K562 (cell line): Measurements from ENCODE around the gene COG3. TPM values are rescaled to one million over a fixed set of nuclear protein-coding genes. Genes with fewer than 3 reads are reported as not detected.

Experiments used
- ATAC-seq: fragments of 200-7000 bp; cut with Tn5 transposase; 3 replicates; pipeline ENCODE4 v1.9.1; 2020; ENCODE audit warnings: moderate library complexity
- BruUV-seq: library from RNA; stranded (reverse); fragments of 400-500 nt; replicated peaks from 2 replicates; lab custom pipeline; 2021; lab: Mats Ljungman, UMichigan
- CTCF ChIA-PET: fragments of 300-600 bp; formaldehyde crosslinking; extraction: SDS; loops from one replicate; lab custom pipeline; 2021; ENCODE audit warnings: low intra/inter-chr PET ratio; lab: Yijun Ruan, JAX
- POLR2A ChIA-PET: fragments of 300-600, 350-650 bp; sonication (Branson Sonifier 250); formaldehyde crosslinking; extraction: SDS; loops from one replicate; lab custom pipeline; 2021; ENCODE audit warnings: antibody characterized with exemption, inconsistent platforms; lab: Yijun Ruan, JAX
- DNase-seq, 4 experiments: peaks; one replicate each; pipeline versions ENCODE4 v3.0.0 to v3.0.0-alpha.2; 2011 to 2018; ENCODE audit warnings: low spot score in 3 of 4, mixed read lengths in 3 of 4; ENCODE audit errors: extremely low read depth in 1 of 4
- FAIRE-seq: peaks from 2 replicates; lab custom pipeline; 2011; peaks lifted over from hg19 to GRCh38; lab: Jason Lieb, UNC
- H2AFZ ChIP-seq: 2 replicates; pipeline ENCODE4 v1.6.0; 2011; ENCODE audit warnings: low read depth, low read length, control low read depth, inconsistent platforms
- H3K27ac ChIP-seq: fragments of 200-600 bp; 3 replicates; pipeline ENCODE4 v1.8.0; 2011; ENCODE audit warnings: low read depth, mild to moderate bottlenecking, control low read depth, inconsistent platforms, low read length, moderate library complexity, mixed read lengths; ENCODE audit errors: extremely low read depth
- H3K27me3 ChIP-seq, 2 experiments: fragments of 300-600 bp in 1 of 2; 2 replicates in 1 of 2; 3 replicates in 1 of 2; pipeline versions ENCODE4 v1.6.0 to v1.8.0; 2011; ENCODE audit warnings: inconsistent platforms in 2 of 2, low read length in 2 of 2, mild to moderate bottlenecking in 1 of 2, mixed read lengths in 1 of 2, moderate library complexity in 1 of 2; ENCODE audit not compliant: control insufficient read depth in 2 of 2, insufficient read depth in 2 of 2
- H3K36me3 ChIP-seq: fragments of 300-600 bp; 3 replicates; pipeline ENCODE4 v1.8.0; 2011; ENCODE audit warnings: mild to moderate bottlenecking, low read length, inconsistent platforms; ENCODE audit not compliant: control insufficient read depth, insufficient read depth
- H3K4me1 ChIP-seq, 2 experiments: fragments of 200-600 bp in 1 of 2; replicated peaks in 1 of 2; 2 replicates in 1 of 2; 3 replicates in 1 of 2; pipeline versions ENCODE4 v1.5.1 to v1.8.0; 2011; ENCODE audit warnings: inconsistent platforms in 2 of 2, low read length in 2 of 2, mild to moderate bottlenecking in 1 of 2, mixed read lengths in 1 of 2, moderate library complexity in 1 of 2; ENCODE audit not compliant: control insufficient read depth in 2 of 2, insufficient read depth in 2 of 2
- H3K4me2 ChIP-seq: 2 replicates; pipeline ENCODE4 v1.6.1; 2011; ENCODE audit warnings: low read length, control low read depth, inconsistent platforms, mixed read lengths; ENCODE audit not compliant: insufficient read depth
- H3K4me3 ChIP-seq: fragments of 200-600 bp; sonication (generic), shearing (Covaris generic); 2 replicates; pipeline ENCODE4 v1.5.1; 2016; ENCODE audit warnings: control low read depth, inconsistent platforms
- H3K79me2 ChIP-seq: fragments of 200-600 bp; 3 replicates; pipeline ENCODE4 v1.8.0; 2011; ENCODE audit warnings: low read length, inconsistent platforms; ENCODE audit not compliant: control insufficient read depth, insufficient read depth
- H3K9ac ChIP-seq, 2 experiments: 2 replicates each; pipeline versions ENCODE4 v1.6.0 to v1.6.1; 2011; ENCODE audit warnings: low read depth in 2 of 2, low read length in 2 of 2, control low read depth in 1 of 2, inconsistent platforms in 1 of 2, mild to moderate bottlenecking in 1 of 2, mixed read lengths in 1 of 2; ENCODE audit not compliant: insufficient read depth in 1 of 2
- H3K9me1 ChIP-seq: one replicate; pipeline ENCODE4 v1.6.0; 2011; ENCODE audit warnings: inconsistent platforms, mild to moderate bottlenecking, low read length, moderate library complexity; ENCODE audit not compliant: control insufficient read depth, insufficient read depth
- H3K9me3 ChIP-seq: replicated peaks from 2 replicates; pipeline ENCODE4 v1.5.1; 2011; ENCODE audit warnings: low read depth, low read length, inconsistent platforms; ENCODE audit not compliant: control insufficient read depth, insufficient read depth
- H4K20me1 ChIP-seq: replicated peaks from 2 replicates; pipeline ENCODE4 v1.6.1; 2011; ENCODE audit warnings: low read length, inconsistent platforms, mixed read lengths; ENCODE audit not compliant: control insufficient read depth, insufficient read depth
- KLF13 ChIP-seq: fragments of 450-650 bp; IDR thresholded peaks from 2 replicates; pipeline ENCODE4 v1.6.1; 2016; ENCODE audit warnings: missing genetic modification characterization, low read depth, mild to moderate bottlenecking, missing compliant biosample characterization, moderate library complexity, borderline replicate concordance
- RAD51 ChIP-seq: fragments of 450-650 bp; IDR thresholded peaks from 2 replicates; pipeline ENCODE4 v1.7.1; 2016; ENCODE audit warnings: low read depth, mild to moderate bottlenecking, borderline replicate concordance
- RHOXF2B ChIP-seq: fragments of 250-450 bp; sonication (Bioruptor Pico); conservative IDR thresholded peaks from 2 replicates; pipeline ENCODE4 v1.5.1; 2021
- SMARCA4 ChIP-seq: fragments of 450-650 bp; IDR thresholded peaks from 2 replicates; pipeline ENCODE4 v1.6.1; 2016
- TFE3 ChIP-seq: fragments of 450-650 bp; formaldehyde crosslinking; IDR thresholded peaks from 2 replicates; pipeline ENCODE4 v1.4.0; 2020; ENCODE audit warnings: mild to moderate bottlenecking, mixed read lengths
- TRIM28 ChIP-seq: fragments of 450-650 bp; IDR thresholded peaks from 2 replicates; pipeline ENCODE4 v1.6.1; 2017
- USF2 ChIP-seq: sonication (generic); formaldehyde crosslinking; IDR thresholded peaks from 2 replicates; pipeline ENCODE4 v1.5.0; 2020; ENCODE audit warnings: missing genetic modification reagents
- WGBS: fragments of 100-300 bp; shearing (Covaris generic); methylation state at CpG from one replicate; pipeline ENCODE4 v1.1.6; 2016; ENCODE audit warnings: low coverage, mixed read lengths; ENCODE audit not compliant: insufficient coverage; ENCODE audit errors: missing lambda C conversion rate; 5-methylcytosine and 5-hydroxymethylcytosine counted together
- in situ Hi-C: fragments of 300-500 bp; cut with MboI; formaldehyde crosslinking; loops from 4 replicates; pipeline ENCODE4 v1.15.0; 2018; ENCODE audit warnings: inconsistent platforms, mixed read lengths
- intact Hi-C: fragments of 100-400 bp; cut with micrococcal nuclease; formaldehyde crosslinking; loops from 2 replicates; pipeline ENCODE4 v1.14.2; 2022
- polyA plus RNA-seq, 8 experiments: library from polyadenylated mRNA; depleted of rRNA in 4 of 8; stranded (reverse) in 5 of 8; unstranded in 3 of 8; fragments of >200 nt; fragmentation: Nextera tagmentation in 2 of 8; fragmentation: Illumina TruSeq in 1 of 8; extraction: Ambion mirVana in 2 of 8; extraction: Trizol in 1 of 8; gene quantifications; 2 replicates each; pipeline versions ENCODE4 v1.2.1 to v1.2.3, GENCODE V29; 2011 to 2014; ENCODE audit warnings: inconsistent platforms in 1 of 8, missing spikeins in 1 of 8
- total RNA-seq, 7 experiments: library from RNA; depleted of rRNA in 6 of 7; stranded (reverse); fragments of >200 nt in 6 of 7; fragmentation: Illumina TruSeq in 2 of 7; extraction: Trizol in 2 of 7; gene quantifications; 2 replicates each; pipeline versions ENCODE4 v1.2.1 to v1.2.3, GENCODE V29; 2011 to 2021; ENCODE audit warnings: low replicate concordance in 1 of 7

COG3 gene
- total and polyA plus RNA-seq, 9 of the 15 experiments (the other 6 are each of a cell fraction or from before 2014, with no cell fraction given), result 3.9 to 22.9 (median 14.5) TPM

GRCh38 chr13:45415112-45415511, 49.6 kb upstream of the COG3 start:
- Histone ChIP-seq H3K4me2 (peak overlapping the region; percentile 84), H3K4me3 (peak overlapping the region; percentile 33; the same call in 1 of the 2 replicates), H3K4me1 (peaks cover 17 to 18% of the 10 kb centered on the region in 2 experiments; a peak in 4 of 5 replicates), H3K79me2 (peaks cover 12% of the 10 kb centered on the region; the same call in 2 of the 3 replicates)
- FAIRE-seq (peak; percentile 44), ATAC-seq (no peak)
- intact Hi-C loops, result no loop called here
- CTCF ChIA-PET, result no interaction called here
- no TSS peak for BruUV-seq
- TF ChIP-seq TRIM28 (no peak), TFE3 (CRISPR knock-in tag) (peak; percentile 80), USF2 (peak; percentile 22; the same call in 1 of the 2 replicates), KLF13 (tag) (no peak), RHOXF2B (CRISPR knock-in tag) (no peak), RAD51 (peak; percentile 51; the same call in 1 of the 2 replicates), SMARCA4 (no peak)
- TF ChIP-seq, all 486 proteins: peak for 3
- no peaks in the 10 kb centered on the region for H3K9me3 ChIP-seq
- H3K9ac ChIP-seq, result peak overlapping the region in 1 of 2 experiments; percentile 49; a peak in 2 of 4 replicates
- 14% methylated on average over 1 of the region's 1 CpG for WGBS
- no peak for DNase-seq
- peak overlapping the region; percentile 92 for H2AFZ ChIP-seq
- H3K9me1 ChIP-seq, result no peaks in the 10 kb centered on the region
- in situ Hi-C loops, result no loop called here
- peaks cover 5% of the 10 kb centered on the region; the same call in 1 of the 3 replicates for H3K36me3 ChIP-seq
- no peaks in the 10 kb centered on the region for H3K27me3 ChIP-seq
- no peaks in the 10 kb centered on the region for H4K20me1 ChIP-seq
- POLR2A ChIA-PET, result interaction anchor here (0.9 to 1.4 kb wide), 2 partner anchors 10 to 17 kb away, joined by 3 to 5 read pairs; no protein-coding TSS in a partner anchor
- peak overlapping the region; percentile 46 for H3K27ac ChIP-seq
